Smooth muscle cell (in vitro differentiated cells): ENCODE measurements around the gene AMBRA1. TPM values are rescaled to one million over a fixed set of nuclear protein-coding genes. Genes with fewer than 3 reads are reported as not detected.

Experiments used
- DNase-seq: peaks from one replicate; lab custom pipeline; 2025; ENCODE audit not compliant: unreplicated experiment; lab: John Stamatoyannopoulos, UW
- H2AFZ ChIP-seq: fragments of 200-600 bp; sonication (generic); 2 replicates; pipeline ENCODE4 v1.6.0; 2016; ENCODE audit warnings: antibody characterized with exemption, low read depth, mild to moderate bottlenecking
- H3F3A ChIP-seq: fragments of 200-600 bp; sonication (generic); 2 replicates; pipeline ENCODE4 v1.6.0; 2017; ENCODE audit warnings: antibody characterized with exemption, low read depth
- H3K27ac ChIP-seq: fragments of 200-600 bp; sonication (generic); 2 replicates; pipeline ENCODE4 v1.5.1; 2016; ENCODE audit warnings: low read depth, mild to moderate bottlenecking
- H3K27me3 ChIP-seq: fragments of 200-600 bp; sonication (generic); 2 replicates; pipeline ENCODE4 v1.6.1; 2016; ENCODE audit warnings: low read depth, mild to moderate bottlenecking
- H3K36me3 ChIP-seq: fragments of 200-600 bp; sonication (generic); 2 replicates; pipeline ENCODE4 v1.5.1; 2016; ENCODE audit warnings: low read depth
- H3K4me1 ChIP-seq: fragments of 200-600 bp; sonication (generic); 2 replicates; pipeline ENCODE4 v1.5.1; 2016; ENCODE audit warnings: low read depth
- H3K4me2 ChIP-seq: fragments of 200-600 bp; sonication (generic); 2 replicates; pipeline ENCODE4 v1.6.0; 2016; ENCODE audit warnings: mild to moderate bottlenecking
- H3K4me3 ChIP-seq: fragments of 200-600 bp; sonication (generic); 2 replicates; pipeline ENCODE4 v1.5.1; 2016; ENCODE audit warnings: mild to moderate bottlenecking
- H3K79me2 ChIP-seq: fragments of 200-600 bp; sonication (generic); 2 replicates; pipeline ENCODE4 v1.6.0; 2016; ENCODE audit warnings: low read depth, mild to moderate bottlenecking
- H3K9ac ChIP-seq: fragments of 200-600 bp; sonication (generic); 2 replicates; pipeline ENCODE4 v1.6.0; 2016; ENCODE audit warnings: low read depth
- H3K9me3 ChIP-seq: fragments of 200-600 bp; sonication (generic); replicated peaks from 2 replicates; pipeline ENCODE4 v1.5.1; 2016; ENCODE audit warnings: low read depth
- H4K20me1 ChIP-seq: fragments of 200-600 bp; sonication (generic); 2 replicates; pipeline ENCODE4 v1.6.0; 2016; ENCODE audit warnings: low read depth
- WGBS: methylation state at CpG from one replicate; pipeline ENCODE4 v1.1.7; 2016; ENCODE audit warnings: low lambda C conversion rate; 5-methylcytosine and 5-hydroxymethylcytosine counted together
- polyA plus RNA-seq: library from polyadenylated mRNA; unstranded; fragments of >200 nt; fragmentation: Nextera tagmentation; extraction: Ambion mirVana; gene quantifications from 2 replicates; pipeline ENCODE4 v1.2.1, GENCODE V29; 2016
- total RNA-seq: library from RNA; depleted of rRNA; stranded (reverse); fragments of >200 nt; gene quantifications from 2 replicates; pipeline ENCODE4 v1.2.3, GENCODE V29; 2014
- TF ChIP-seq, protein P1 (sequence below): fragments of 200-600 bp; sonication (generic); IDR thresholded peaks from 2 replicates; pipeline ENCODE4 v1.5.1; 2017; ENCODE audit warnings: borderline replicate concordance, mild to moderate bottlenecking, antibody characterized with exemption; ENCODE audit not compliant: insufficient read depth, poor library complexity, severe bottlenecking

AMBRA1 gene
- total and polyA plus RNA-seq, 2 experiments from 2014 or later = 10.3 to 38.3 TPM

DNA sequence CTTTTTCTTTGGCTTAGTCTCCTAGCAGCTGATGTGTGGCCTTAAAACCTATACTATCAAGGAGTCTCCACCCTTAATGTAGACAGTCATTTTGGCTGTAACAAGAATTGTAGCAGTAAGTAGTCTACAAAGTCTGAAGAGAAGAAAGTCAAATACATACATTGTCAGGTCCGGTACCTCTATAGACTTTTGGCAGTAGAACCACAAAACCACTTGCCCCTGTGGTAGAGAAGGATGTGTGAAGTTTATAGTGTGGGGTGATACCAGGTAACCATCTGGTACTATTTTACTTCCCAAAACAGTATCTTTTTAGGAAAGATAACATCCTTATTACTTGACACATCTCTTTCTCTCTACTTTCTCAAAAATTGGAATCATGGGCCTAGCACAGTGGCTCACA, 38.7 kb upstream of the AMBRA1 start:
- Histone ChIP-seq H3K79me2 (peaks cover 28% of the 10 kb centered on the region), H3K9ac (no peak overlapping the region), H3K4me1 (no peaks in the 10 kb centered on the region), H4K20me1 (peaks cover 31% of the 10 kb centered on the region), H3K36me3 (peaks cover 4% of the 10 kb centered on the region), H3K4me2 (no peak overlapping the region), H3K9me3 (no peaks in the 10 kb centered on the region), H3K4me3 (no peak overlapping the region), H3K27ac (no peak overlapping the region), H3K27me3 (no peaks in the 10 kb centered on the region), H2AFZ (no peak overlapping the region), H3F3A (no peaks in the 10 kb centered on the region)
- WGBS = 100% methylated on average over 1 of the region's 1 CpG
- DNase-seq = no peak
- TF ChIP-seq, protein P1, sequence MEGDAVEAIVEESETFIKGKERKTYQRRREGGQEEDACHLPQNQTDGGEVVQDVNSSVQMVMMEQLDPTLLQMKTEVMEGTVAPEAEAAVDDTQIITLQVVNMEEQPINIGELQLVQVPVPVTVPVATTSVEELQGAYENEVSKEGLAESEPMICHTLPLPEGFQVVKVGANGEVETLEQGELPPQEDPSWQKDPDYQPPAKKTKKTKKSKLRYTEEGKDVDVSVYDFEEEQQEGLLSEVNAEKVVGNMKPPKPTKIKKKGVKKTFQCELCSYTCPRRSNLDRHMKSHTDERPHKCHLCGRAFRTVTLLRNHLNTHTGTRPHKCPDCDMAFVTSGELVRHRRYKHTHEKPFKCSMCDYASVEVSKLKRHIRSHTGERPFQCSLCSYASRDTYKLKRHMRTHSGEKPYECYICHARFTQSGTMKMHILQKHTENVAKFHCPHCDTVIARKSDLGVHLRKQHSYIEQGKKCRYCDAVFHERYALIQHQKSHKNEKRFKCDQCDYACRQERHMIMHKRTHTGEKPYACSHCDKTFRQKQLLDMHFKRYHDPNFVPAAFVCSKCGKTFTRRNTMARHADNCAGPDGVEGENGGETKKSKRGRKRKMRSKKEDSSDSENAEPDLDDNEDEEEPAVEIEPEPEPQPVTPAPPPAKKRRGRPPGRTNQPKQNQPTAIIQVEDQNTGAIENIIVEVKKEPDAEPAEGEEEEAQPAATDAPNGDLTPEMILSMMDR = no peak

DNA sequence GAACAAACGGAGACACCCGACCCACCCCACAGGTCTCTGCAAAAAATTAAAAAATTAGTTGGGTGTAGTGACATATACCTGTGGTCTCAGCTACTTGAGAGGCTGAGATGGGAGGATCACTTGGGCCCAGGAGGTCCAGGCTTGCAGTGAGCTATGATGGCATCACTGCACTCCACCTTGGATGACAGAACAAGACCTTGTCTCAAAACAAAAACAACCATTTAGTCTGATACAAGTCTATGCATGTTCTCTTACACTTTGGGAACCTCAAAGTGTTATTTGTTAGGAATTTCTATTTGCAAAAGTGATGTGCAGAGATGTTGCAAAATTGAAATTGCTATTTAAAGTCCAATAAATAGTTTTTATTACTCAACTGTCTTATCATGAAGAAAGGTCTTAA, 37.9 kb upstream of the AMBRA1 start:
- 98% methylated on average over 2 of the region's 2 CpGs for WGBS
- Histone ChIP-seq H2AFZ (no peak overlapping the region), H3F3A (no peaks in the 10 kb centered on the region), H3K79me2 (peaks cover 31% of the 10 kb centered on the region), H3K36me3 (peaks cover 4% of the 10 kb centered on the region), H3K4me3 (no peak overlapping the region), H3K27ac (no peak overlapping the region), H4K20me1 (peaks cover 34% of the 10 kb centered on the region), H3K9ac (no peak overlapping the region), H3K27me3 (no peaks in the 10 kb centered on the region), H3K4me2 (no peak overlapping the region), H3K4me1 (no peaks in the 10 kb centered on the region), H3K9me3 (no peaks in the 10 kb centered on the region)
- TF ChIP-seq, protein P1 = no peak
- no peak for DNase-seq

DNA sequence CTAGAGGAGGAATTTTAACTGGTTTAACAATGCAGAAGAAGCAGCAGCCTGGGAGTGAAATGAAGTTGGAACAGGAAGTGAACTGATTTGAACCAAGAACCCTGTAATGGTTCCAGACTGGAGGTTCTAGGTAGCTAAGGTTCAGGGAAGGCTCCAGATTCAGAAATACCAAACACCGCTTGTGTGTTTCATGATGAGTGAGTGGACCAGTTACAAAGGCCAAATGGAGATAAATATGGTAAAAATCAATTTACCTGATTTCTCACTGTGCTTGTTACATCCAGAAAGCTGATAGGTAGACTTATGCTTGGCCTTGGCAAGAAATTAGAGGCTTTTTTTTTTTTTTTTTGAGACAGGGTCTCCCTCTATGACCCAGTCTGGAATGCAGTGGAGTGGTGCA, 36.4 kb upstream of the AMBRA1 start:
- no peaks in the 10 kb centered on the region for H3K27me3 ChIP-seq
- H3K27ac ChIP-seq = no peak overlapping the region
- DNase-seq = no peak
- no peak overlapping the region for H2AFZ ChIP-seq
- no peaks in the 10 kb centered on the region for H3K9me3 ChIP-seq
- WGBS = 96% methylated on average over 1 of the region's 1 CpG
- no peak overlapping the region for H3K4me3 ChIP-seq
- no peak overlapping the region for H3K9ac ChIP-seq
- TF ChIP-seq, protein P1 = no peak
- H3K79me2 ChIP-seq = peaks cover 33% of the 10 kb centered on the region
- no peaks in the 10 kb centered on the region for H3K36me3 ChIP-seq
- no peak overlapping the region for H3K4me2 ChIP-seq
- peaks cover 39% of the 10 kb centered on the region for H4K20me1 ChIP-seq
- no peaks in the 10 kb centered on the region for H3F3A ChIP-seq
- H3K4me1 ChIP-seq = no peaks in the 10 kb centered on the region

DNA sequence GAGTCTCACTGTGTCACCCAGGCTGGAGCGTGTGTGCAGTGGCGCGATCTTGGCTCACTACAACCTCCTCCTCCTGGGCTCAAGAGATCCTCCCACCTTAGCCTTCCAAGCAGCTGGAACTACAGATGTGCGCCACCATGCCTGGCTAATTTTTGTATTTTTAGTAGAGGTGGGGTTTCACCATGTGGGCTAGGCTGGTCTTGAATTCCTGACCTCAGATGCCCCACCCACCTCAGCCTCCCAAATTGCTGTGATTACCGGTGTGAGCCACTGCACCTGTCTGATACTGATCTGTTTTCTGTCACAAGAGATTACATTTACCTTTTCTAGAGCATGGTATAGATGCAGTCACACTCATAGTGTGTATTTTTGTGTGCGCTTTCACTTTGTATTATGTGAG, 35.1 kb upstream of the AMBRA1 start:
- Histone ChIP-seq H3K9ac (no peak overlapping the region), H3K4me1 (no peaks in the 10 kb centered on the region), H3K27ac (no peak overlapping the region), H4K20me1 (peaks cover 46% of the 10 kb centered on the region), H3F3A (no peaks in the 10 kb centered on the region), H2AFZ (no peak overlapping the region), H3K27me3 (no peaks in the 10 kb centered on the region), H3K36me3 (peaks cover 5% of the 10 kb centered on the region), H3K79me2 (peaks cover 41% of the 10 kb centered on the region), H3K9me3 (no peaks in the 10 kb centered on the region), H3K4me2 (no peak overlapping the region), H3K4me3 (no peak overlapping the region)
- TF ChIP-seq, protein P1 = no peak
- 94% methylated on average over 6 of the region's 6 CpGs for WGBS
- DNase-seq = no peak
